H1 (cell line): ENCODE measurements around the gene FSTL4. TPM values are rescaled to one million over a fixed set of nuclear protein-coding genes. Genes with fewer than 3 reads are reported as not detected.

Experiments used
- CHD1 ChIP-seq: IDR thresholded peaks from 2 replicates; pipeline ENCODE4 v1.6.1; 2012; ENCODE audit warnings: low read depth, low read length, improper control_type of control experiment
- CHD7 ChIP-seq: fragments of 300-600 bp; sonication (generic); IDR thresholded peaks from 2 replicates; pipeline ENCODE4 v1.7.1; 2012; ENCODE audit warnings: low read length, moderate library complexity, mild to moderate bottlenecking, inconsistent platforms; ENCODE audit not compliant: insufficient replicate concordance
- SIX5 ChIP-seq: IDR thresholded peaks from 2 replicates; pipeline ENCODE4 v1.6.1; 2011; ENCODE audit warnings: mild to moderate bottlenecking, low read depth, low read length
- polyA plus RNA-seq, 7 experiments: library from polyadenylated mRNA; depleted of rRNA in 3 of 7; stranded (reverse) in 5 of 7; unstranded in 2 of 7; fragments of >200 nt in 5 of 7; fragments of 200-250 nt in 2 of 7; gene quantifications; 1 replicate in 5 of 7; 2 replicates in 1 of 7; 4 replicates in 1 of 7; pipeline versions ENCODE4 v1.2.1 to v1.2.3, GENCODE V29; 2011 to 2013; ENCODE audit warnings: missing spikeins in 2 of 7, mixed read lengths in 2 of 7
- total RNA-seq: library from RNA; stranded (reverse); fragmentation: NEBNext Ultra II Directional; extraction: Animal tissue kit (Norgen Biotek cat#: 25700); gene quantifications from 2 replicates; pipeline ENCODE4 v1.2.1, GENCODE V29; 2021

FSTL4 gene
- total and polyA plus RNA-seq, 2 of the 8 experiments (the other 6 are each of a cell fraction or from before 2014, with no cell fraction given) = 3.1 to 4.1 TPM

DNA sequence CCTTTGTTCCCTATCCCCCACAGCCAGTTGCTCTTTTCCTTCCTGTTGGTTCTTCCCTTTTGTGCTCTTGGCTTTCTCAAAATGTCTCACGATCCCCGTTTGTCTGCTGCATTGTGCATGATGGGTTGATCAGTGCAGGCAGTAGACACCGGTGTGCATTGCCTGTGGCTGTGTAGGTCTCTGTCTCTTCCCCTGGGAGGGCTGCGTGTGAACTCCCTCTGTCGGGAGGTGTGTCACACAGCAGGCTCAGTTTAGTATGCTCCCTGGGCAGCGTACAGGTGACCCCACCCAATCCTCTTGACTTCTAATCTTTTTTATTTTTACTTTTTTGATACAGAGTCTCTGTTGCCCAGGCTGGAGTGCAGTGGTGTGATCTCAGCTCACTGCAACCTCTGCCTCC, 265.3 kb downstream of the FSTL4 start (continued):
- TF ChIP-seq CHD7 (no peak), CHD1 (no peak), SIX5 (no peak)
